Heart left ventricle (tissue), 16 donors: Measurements from ENCODE around the gene SYNPO2. TPM values are rescaled to one million over a fixed set of nuclear protein-coding genes. Genes with fewer than 3 reads are reported as not detected.

ENCODE experiments used
- ATAC-seq, 4 donors: fragments of 200-7000 bp; cut with Tn5 transposase; one replicate each; pipeline ENCODE4 v1.9.1; 2020 to 2022; ENCODE audit warnings: moderate library complexity in 4 of 4, mild to moderate bottlenecking in 3 of 4, moderate number of reproducible peaks in 1 of 4
- DNase-seq, 5 donors: peaks; one replicate each; pipeline ENCODE4 v3.0.0-alpha.2; 2020
- H3K27ac ChIP-seq, 12 donors: fragments of 200-600 bp; sonication (generic) in 4 of 12; one replicate each; pipeline versions ENCODE4 v1.5.0 to v1.8.0; 2016 to 2022; ENCODE audit warnings: mild to moderate bottlenecking in 2 of 12
- H3K27me3 ChIP-seq, 9 donors: fragments of 200-600 bp; sonication (generic) in 2 of 9; one replicate each; pipeline versions ENCODE4 v1.5.1 to v1.8.0; 2016 to 2022; ENCODE audit warnings: mild to moderate bottlenecking in 3 of 9
- H3K36me3 ChIP-seq, 9 donors: fragments of 200-600 bp; sonication (generic) in 2 of 9; one replicate each; pipeline versions ENCODE4 v1.5.0 to v1.8.0; 2018 to 2022; ENCODE audit warnings: mild to moderate bottlenecking in 2 of 9
- H3K4me1 ChIP-seq, 12 donors: fragments of 200-600 bp; sonication (generic) in 4 of 12; one replicate each; pipeline versions ENCODE4 v1.5.0 to v1.8.0; 2016 to 2022; ENCODE audit warnings: mild to moderate bottlenecking in 3 of 12
- H3K4me3 ChIP-seq, 12 donors: fragments of 200-600 bp; sonication (generic) in 4 of 12; one replicate each; pipeline versions ENCODE4 v1.5.0 to v1.8.0; 2017 to 2022; ENCODE audit warnings: mild to moderate bottlenecking in 9 of 12, moderate library complexity in 4 of 12
- H3K9me3 ChIP-seq, 12 donors: fragments of 200-600 bp; sonication (generic) in 4 of 12; one replicate each; pipeline versions ENCODE4 v1.5.0 to v1.8.0; 2016 to 2022; ENCODE audit warnings: mild to moderate bottlenecking in 1 of 12
- POLR2A ChIP-seq, 2 donors: fragments of 450-650 bp; IDR thresholded peaks; one replicate each; pipeline ENCODE4 v1.6.1; 2017; ENCODE audit warnings: antibody characterized with exemption in 2 of 2, mild to moderate bottlenecking in 2 of 2, moderate library complexity in 2 of 2
- WGBS, 4 donors: extraction: QIAGEN DNeasy Blood & Tissue Kit in 2 of 4; methylation state at CpG; one replicate each; pipeline versions ENCODE4 v1.1.5 to v1.1.7; 2013 to 2018; 5-methylcytosine and 5-hydroxymethylcytosine counted together
- intact Hi-C, 10 donors: fragments of 100-400 bp; cut with DNase I; formaldehyde crosslinking; loops; one replicate each; pipeline versions ENCODE4 v1.11.1 to v1.14.2; 2022
- polyA plus RNA-seq, 2 donors: library from polyadenylated mRNA; stranded (reverse); fragments of 200-250 nt; gene quantifications; one replicate each; pipeline ENCODE4 v1.2.3, GENCODE V29; 2013
- total RNA-seq, 9 donors: library from RNA; depleted of rRNA in 2 of 9; stranded (reverse); fragments of >200 nt in 2 of 9; fragmentation: NEBNext Ultra II Directional in 3 of 9; extraction: Animal tissue kit (Norgen Biotek cat#: 25700) in 3 of 9; gene quantifications; one replicate each; pipeline versions ENCODE4 v1.1.0 to v1.2.4, GENCODE V29; 2016 to 2023
- TF ChIP-seq, protein P1 (sequence below), 12 donors: fragments of 200-600 bp; sonication (generic) in 4 of 12; IDR thresholded peaks; one replicate each; pipeline versions ENCODE4 v1.5.0 to v1.8.0; 2018 to 2022; ENCODE audit warnings: antibody characterized with exemption in 12 of 12, mild to moderate bottlenecking in 5 of 12
- donor health status: ischemic (EF 13 %, LVEDD 7.1; RV severe dilation, severe dysfunction).
- donor health status: healthy with polysubstance abuse.
- donor health status: DM: no; HTN: yes; CAD: no.
- donor health status: DM: no; HTN: no; CAD: no.
- donor health status: ischemic (EF 25% LVEDD 6.9; RV normal size, moderate dysfunction).
- donor health status: ischemic (EF 25% LVEDD 5.7; RV mildly dilated, moderate dysfunction).
- donor health status: healthy.
- donor health status: DM: yes; HTN: yes; CAD: no.
- donor health status: ischemic (EF 35%, LVEDD 5.7; RV mildly dilated, moderate dysfunction).
- donor health status: nonischemic (EF 11% LVEDD 7.7; RV severe dilation, severe dysfunction).
- donor health status: DM: yes; HTN: yes; CAD: no.
- donor health status: PGD.
- donor health status: ischemic (EF 29% LVEDD 5.4; RV normal size, mild dysfunction).
- donor health status: nonischemic (EF 23%, LVEDD 6.1; RV moderate dilation, normal function).

Gene SYNPO2
- total and polyA plus RNA-seq, 11 donors = 31.2 to 290 (median 231) TPM

- Histone ChIP-seq H3K9me3 (no peaks in the 10 kb centered on the region), H3K27me3 (no peaks in the 10 kb centered on the region), H3K36me3 (no peaks in the 10 kb centered on the region), H3K27ac (peak overlapping the region in 2 of 12 donors; percentile 11 to 76), H3K4me3 (no peak overlapping the region), H3K4me1 (peaks cover 0 to 64% (median 26%) of the 10 kb centered on the region in 12 donors)
- ATAC-seq (no peak), DNase-seq (no peak)
- intact Hi-C loops = no loop called here
- TF ChIP-seq POLR2A (IDR thresholded peaks at IDR 0.05) = no peak
- TF ChIP-seq, protein P1, sequence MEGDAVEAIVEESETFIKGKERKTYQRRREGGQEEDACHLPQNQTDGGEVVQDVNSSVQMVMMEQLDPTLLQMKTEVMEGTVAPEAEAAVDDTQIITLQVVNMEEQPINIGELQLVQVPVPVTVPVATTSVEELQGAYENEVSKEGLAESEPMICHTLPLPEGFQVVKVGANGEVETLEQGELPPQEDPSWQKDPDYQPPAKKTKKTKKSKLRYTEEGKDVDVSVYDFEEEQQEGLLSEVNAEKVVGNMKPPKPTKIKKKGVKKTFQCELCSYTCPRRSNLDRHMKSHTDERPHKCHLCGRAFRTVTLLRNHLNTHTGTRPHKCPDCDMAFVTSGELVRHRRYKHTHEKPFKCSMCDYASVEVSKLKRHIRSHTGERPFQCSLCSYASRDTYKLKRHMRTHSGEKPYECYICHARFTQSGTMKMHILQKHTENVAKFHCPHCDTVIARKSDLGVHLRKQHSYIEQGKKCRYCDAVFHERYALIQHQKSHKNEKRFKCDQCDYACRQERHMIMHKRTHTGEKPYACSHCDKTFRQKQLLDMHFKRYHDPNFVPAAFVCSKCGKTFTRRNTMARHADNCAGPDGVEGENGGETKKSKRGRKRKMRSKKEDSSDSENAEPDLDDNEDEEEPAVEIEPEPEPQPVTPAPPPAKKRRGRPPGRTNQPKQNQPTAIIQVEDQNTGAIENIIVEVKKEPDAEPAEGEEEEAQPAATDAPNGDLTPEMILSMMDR (IDR thresholded peaks at IDR 0.05) = no peak
- 67 to 82% (median 75%) methylated on average over 3 of the region's 3 CpGs for WGBS, 4 donors
Measured at GRCh38 chr4:118936406-118936805, 47.8 kb downstream of the SYNPO2 start.

- Histone ChIP-seq H3K4me1 (peaks cover 0 to 73% (median 42%) of the 10 kb centered on the region in 12 donors), H3K27me3 (no peaks in the 10 kb centered on the region), H3K27ac (peak overlapping the region in 11 of 12 donors; percentile 1 to 76 (median 55)), H3K4me3 (peak overlapping the region in 4 of 12 donors; percentile 10 to 26 (median 18)), H3K36me3 (no peaks in the 10 kb centered on the region), H3K9me3 (no peaks in the 10 kb centered on the region)
- ATAC-seq = peak in 3 of 4 donors; percentile 16 to 41 (median 23)
- TF ChIP-seq, protein P1 (IDR thresholded peaks at IDR 0.05) = no peak
- no peak for TF ChIP-seq POLR2A (IDR thresholded peaks at IDR 0.05)
- 53 to 66% (median 59%) methylated on average over 10 of the region's 10 CpGs for WGBS, 4 donors
- DNase-seq = no peak
- intact Hi-C loops = no loop called here
Measured at GRCh38 chr4:118939169-118939783, 50.6 kb downstream of the SYNPO2 start.

- Histone ChIP-seq H3K36me3 (no peaks in the 10 kb centered on the region), H3K9me3 (no peaks in the 10 kb centered on the region), H3K27me3 (no peaks in the 10 kb centered on the region), H3K4me1 (peaks cover 0 to 81% (median 40%) of the 10 kb centered on the region in 12 donors), H3K27ac (peak overlapping the region in 10 of 12 donors; percentile 3 to 76 (median 46)), H3K4me3 (peak overlapping the region in 2 of 12 donors; percentile 5 to 23)
- DNase-seq (peak in 2 of 5 donors; percentile 39 to 41), ATAC-seq (peak in 2 of 4 donors; percentile 2 to 38)
- WGBS, 4 donors = 23 to 29% (median 27%) methylated on average over 1 of the region's 1 CpG
- intact Hi-C loops = no loop called here
- no peak for TF ChIP-seq POLR2A (IDR thresholded peaks at IDR 0.05)
- TF ChIP-seq, protein P1 (IDR thresholded peaks at IDR 0.05) = no peak
Measured at GRCh38 chr4:118941149-118941548, 52.5 kb downstream of the SYNPO2 start.

GRCh38 chr4:118941799-118942198 is 53.1 kb downstream of the SYNPO2 start:
- DNase-seq = no peak
- intact Hi-C loops = no loop called here
- WGBS, 4 donors = 31 to 63% (median 43%) methylated on average over 6 of the region's 6 CpGs
- H3K9me3 ChIP-seq = no peaks in the 10 kb centered on the region
- peaks cover 0 to 80% (median 42%) of the 10 kb centered on the region in 12 donors for H3K4me1 ChIP-seq
- H3K36me3 ChIP-seq = no peaks in the 10 kb centered on the region
- ATAC-seq = peak in 3 of 4 donors; percentile 27 to 44 (median 36)
- peak overlapping the region in 9 of 12 donors; percentile 15 to 76 (median 47) for H3K27ac ChIP-seq
- no peaks in the 10 kb centered on the region for H3K27me3 ChIP-seq
- peak overlapping the region in 2 of 12 donors; percentile 5 to 23 for H3K4me3 ChIP-seq
- TF ChIP-seq POLR2A (IDR thresholded peaks at IDR 0.05) = no peak
- TF ChIP-seq, protein P1 (IDR thresholded peaks at IDR 0.05) = no peak
